MCF 10A (cell line): ENCODE results near the gene FNDC10. TPM values are rescaled to one million over a fixed set of nuclear protein-coding genes. Genes with fewer than 3 reads are reported as not detected.

Source experiments
- BruUV-seq: library from RNA; stranded (reverse); fragments of 400-500 nt; replicated peaks from 2 replicates; lab custom pipeline; 2021; lab: Mats Ljungman, UMichigan
- CTCF ChIA-PET: fragments of 300-600 bp; sonication (Branson Sonifier 250); formaldehyde crosslinking; extraction: SDS; loops from one replicate; lab custom pipeline; 2021; ENCODE audit warnings: antibody characterized with exemption, inconsistent platforms; lab: Yijun Ruan, JAX
- POLR2A ChIA-PET: fragments of 300-600, 350-650 bp; sonication (Branson Sonifier 250); formaldehyde crosslinking; extraction: SDS; loops from one replicate; lab custom pipeline; 2020; ENCODE audit warnings: antibody characterized with exemption, inconsistent platforms; lab: Yijun Ruan, JAX
- DNase-seq: peaks from one replicate; pipeline ENCODE4 v3.0.0-alpha.2; 2018; ENCODE audit not compliant: unreplicated experiment
- H3K27ac Mint-ChIP-seq: one replicate; pipeline ENCODE4 v1.8.0; 2022; ENCODE audit warnings: mild to moderate bottlenecking, low read depth, mixed read lengths; ENCODE audit not compliant: unreplicated experiment
- H3K27me3 Mint-ChIP-seq: one replicate; pipeline ENCODE4 v1.8.0; 2022; ENCODE audit warnings: mixed read lengths; ENCODE audit not compliant: insufficient read depth, unreplicated experiment
- H3K36me3 Mint-ChIP-seq: one replicate; pipeline ENCODE4 v1.8.0; 2022; ENCODE audit warnings: mild to moderate bottlenecking, moderate library complexity, mixed read lengths; ENCODE audit not compliant: insufficient read depth, unreplicated experiment
- H3K4me1 Mint-ChIP-seq: one replicate; pipeline ENCODE4 v1.8.0; 2022; ENCODE audit warnings: mixed read lengths; ENCODE audit not compliant: insufficient read depth, unreplicated experiment
- H3K4me3 Mint-ChIP-seq: one replicate; pipeline ENCODE4 v1.8.0; 2022; ENCODE audit warnings: mild to moderate bottlenecking, moderate library complexity, mixed read lengths; ENCODE audit not compliant: unreplicated experiment
- H3K9me3 Mint-ChIP-seq: one replicate; pipeline ENCODE4 v1.8.0; 2022; ENCODE audit warnings: mixed read lengths; ENCODE audit not compliant: unreplicated experiment
- intact Hi-C: fragments of 100-400 bp; cut with micrococcal nuclease; formaldehyde crosslinking; loops from 2 replicates; pipeline ENCODE4 v1.14.1; 2022
- total RNA-seq: library from RNA; stranded (reverse); gene quantifications from 2 replicates; pipeline ENCODE4 v1.2.3, GENCODE V29; 2022
- TF ChIP-seq, protein P1 (sequence below): fragments of 200-600 bp; IDR thresholded peaks from one replicate; pipeline ENCODE4 v1.8.0; 2022; ENCODE audit warnings: antibody characterized with exemption, mild to moderate bottlenecking; ENCODE audit not compliant: unreplicated experiment

FNDC10 gene
- total RNA-seq, 1 experiment from 2014 or later: 5.1 TPM

DNA sequence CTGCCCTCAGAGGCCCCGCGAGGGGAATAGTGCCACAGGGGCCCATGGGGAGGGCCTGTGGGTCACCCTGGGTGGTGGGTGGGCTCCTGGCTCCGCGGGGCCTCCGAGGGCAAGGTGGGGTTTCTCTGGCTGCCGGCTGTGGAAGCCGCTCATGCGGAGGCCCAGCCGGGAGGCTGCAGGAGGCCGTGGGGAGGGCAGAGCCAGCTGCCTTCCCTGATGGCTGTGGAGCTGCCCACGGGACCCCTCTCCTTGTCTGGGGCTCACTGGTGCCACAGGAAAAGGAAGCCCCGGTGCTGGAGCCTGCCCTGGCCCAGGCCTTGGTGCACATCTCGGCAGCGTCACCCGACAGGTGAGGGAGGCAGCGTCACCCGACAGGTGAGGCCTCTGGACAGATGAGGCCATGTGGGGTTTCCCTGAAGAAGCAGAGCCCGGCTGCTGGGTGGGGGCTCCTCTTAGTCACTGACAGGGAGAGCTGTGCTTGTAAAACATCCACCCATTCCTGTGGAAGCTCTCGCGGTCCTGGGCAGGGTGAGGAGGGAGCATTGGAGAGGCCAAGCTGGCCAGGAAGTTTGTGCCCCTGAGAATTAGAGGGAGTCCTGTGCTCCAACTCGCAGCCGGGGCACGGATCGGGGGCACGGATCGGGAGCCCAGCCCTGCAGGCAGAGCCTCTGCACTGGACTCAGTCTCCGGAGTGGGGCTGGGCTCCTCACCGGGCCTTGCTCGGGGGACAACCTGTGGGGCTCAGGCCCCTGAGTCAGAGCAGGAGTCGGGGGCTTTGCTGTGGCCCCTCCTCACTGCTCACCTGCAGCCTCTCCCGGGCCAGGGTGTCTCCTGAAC lies 21.5 kb upstream of the FNDC10 start:
- DNase-seq: no peak
- Mint-ChIP-seq H3K27me3 (no peaks in the 10 kb centered on the region), H3K4me1 (no peaks in the 10 kb centered on the region), H3K36me3 (peaks cover 7% of the 10 kb centered on the region), H3K9me3 (no peaks in the 10 kb centered on the region), H3K4me3 (no peak overlapping the region), H3K27ac (no peak overlapping the region)
- TF ChIP-seq, protein P1, sequence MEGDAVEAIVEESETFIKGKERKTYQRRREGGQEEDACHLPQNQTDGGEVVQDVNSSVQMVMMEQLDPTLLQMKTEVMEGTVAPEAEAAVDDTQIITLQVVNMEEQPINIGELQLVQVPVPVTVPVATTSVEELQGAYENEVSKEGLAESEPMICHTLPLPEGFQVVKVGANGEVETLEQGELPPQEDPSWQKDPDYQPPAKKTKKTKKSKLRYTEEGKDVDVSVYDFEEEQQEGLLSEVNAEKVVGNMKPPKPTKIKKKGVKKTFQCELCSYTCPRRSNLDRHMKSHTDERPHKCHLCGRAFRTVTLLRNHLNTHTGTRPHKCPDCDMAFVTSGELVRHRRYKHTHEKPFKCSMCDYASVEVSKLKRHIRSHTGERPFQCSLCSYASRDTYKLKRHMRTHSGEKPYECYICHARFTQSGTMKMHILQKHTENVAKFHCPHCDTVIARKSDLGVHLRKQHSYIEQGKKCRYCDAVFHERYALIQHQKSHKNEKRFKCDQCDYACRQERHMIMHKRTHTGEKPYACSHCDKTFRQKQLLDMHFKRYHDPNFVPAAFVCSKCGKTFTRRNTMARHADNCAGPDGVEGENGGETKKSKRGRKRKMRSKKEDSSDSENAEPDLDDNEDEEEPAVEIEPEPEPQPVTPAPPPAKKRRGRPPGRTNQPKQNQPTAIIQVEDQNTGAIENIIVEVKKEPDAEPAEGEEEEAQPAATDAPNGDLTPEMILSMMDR: no peak
- intact Hi-C loops: no loop called here
- ChIA-PET CTCF (no interaction called here), POLR2A (no interaction called here)
- BruUV-seq: no TSS peak

DNA sequence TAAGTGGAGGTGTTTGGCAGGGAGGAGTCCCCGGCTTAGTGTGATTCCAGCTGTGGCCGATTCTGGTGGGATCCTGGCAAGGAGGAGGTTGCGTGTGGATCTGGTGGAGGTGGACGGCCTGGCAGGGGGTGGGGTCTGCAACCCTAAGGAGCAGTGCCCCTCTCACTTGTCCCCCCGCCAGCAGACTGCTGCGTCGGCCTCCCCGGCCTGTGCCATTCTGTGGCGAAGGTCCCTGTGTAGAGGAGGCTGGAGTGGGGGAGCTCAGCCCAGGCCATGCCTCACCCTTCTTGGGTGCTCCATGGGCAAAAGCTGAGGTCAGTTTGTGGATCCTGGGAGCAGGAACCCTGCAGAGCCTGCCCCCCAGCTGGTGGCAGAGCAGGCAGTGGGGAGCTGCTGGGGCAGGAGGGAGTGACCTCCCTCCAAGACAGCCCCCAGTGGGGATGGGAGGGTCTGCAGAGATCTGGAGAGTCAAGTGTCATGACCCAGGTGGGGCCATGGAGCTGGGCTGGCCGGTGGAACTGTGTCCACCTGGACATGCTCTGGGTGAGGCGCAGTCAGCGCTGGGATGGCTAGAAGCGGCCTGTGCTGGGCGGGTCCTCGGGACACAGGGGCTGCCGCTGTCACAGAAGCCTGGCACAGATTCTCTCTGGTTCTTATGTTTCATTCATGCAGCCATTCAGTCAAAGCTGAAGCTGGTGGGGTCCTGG lies 20.7 kb upstream of the FNDC10 start:
- no peak for DNase-seq
- Mint-ChIP-seq H3K27me3 (no peaks in the 10 kb centered on the region), H3K4me1 (no peaks in the 10 kb centered on the region), H3K36me3 (peaks cover 7% of the 10 kb centered on the region), H3K9me3 (no peaks in the 10 kb centered on the region), H3K4me3 (no peak overlapping the region), H3K27ac (no peak overlapping the region)
- CTCF ChIA-PET: interaction anchor here (0.6 kb wide), 1 partner anchor 499 kb away, joined by 3 read pairs; no protein-coding TSS in a partner anchor
- intact Hi-C loops: no loop called here
- BruUV-seq: no TSS peak
- POLR2A ChIA-PET: no interaction called here
- TF ChIP-seq, protein P1: no peak

DNA sequence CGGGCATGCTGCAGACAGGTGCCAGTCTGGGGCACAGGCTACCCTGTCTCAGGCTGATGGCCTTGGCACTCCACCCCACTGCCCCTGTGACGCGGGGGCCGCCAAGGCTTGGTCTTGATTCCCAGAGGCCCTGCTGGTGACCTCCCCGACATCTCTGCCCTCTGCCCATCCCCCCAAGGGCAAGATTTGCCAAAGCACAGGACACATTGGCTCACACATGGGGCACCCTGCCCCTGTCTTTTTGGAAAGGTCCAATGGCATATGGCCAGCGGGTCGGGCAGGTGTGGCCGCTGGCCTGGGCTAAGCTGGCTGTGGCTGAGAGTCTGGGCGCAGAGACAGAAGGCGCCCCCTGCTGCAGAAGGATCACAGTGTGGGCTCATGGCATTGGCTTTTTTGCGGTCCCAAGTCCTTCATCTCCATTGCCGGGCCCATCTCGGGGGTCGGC lies 20.0 kb upstream of the FNDC10 start:
- Mint-ChIP-seq H3K27me3 (no peaks in the 10 kb centered on the region), H3K27ac (no peak overlapping the region), H3K36me3 (peaks cover 7% of the 10 kb centered on the region), H3K9me3 (no peaks in the 10 kb centered on the region), H3K4me3 (no peak overlapping the region), H3K4me1 (no peaks in the 10 kb centered on the region)
- CTCF ChIA-PET: interaction anchor here (0.6 kb wide), 1 partner anchor 498 kb away, joined by 3 read pairs; no protein-coding TSS in a partner anchor
- no TSS peak for BruUV-seq
- DNase-seq: no peak
- intact Hi-C loops: no loop called here
- POLR2A ChIA-PET: no interaction called here
- TF ChIP-seq, protein P1: no peak

DNA sequence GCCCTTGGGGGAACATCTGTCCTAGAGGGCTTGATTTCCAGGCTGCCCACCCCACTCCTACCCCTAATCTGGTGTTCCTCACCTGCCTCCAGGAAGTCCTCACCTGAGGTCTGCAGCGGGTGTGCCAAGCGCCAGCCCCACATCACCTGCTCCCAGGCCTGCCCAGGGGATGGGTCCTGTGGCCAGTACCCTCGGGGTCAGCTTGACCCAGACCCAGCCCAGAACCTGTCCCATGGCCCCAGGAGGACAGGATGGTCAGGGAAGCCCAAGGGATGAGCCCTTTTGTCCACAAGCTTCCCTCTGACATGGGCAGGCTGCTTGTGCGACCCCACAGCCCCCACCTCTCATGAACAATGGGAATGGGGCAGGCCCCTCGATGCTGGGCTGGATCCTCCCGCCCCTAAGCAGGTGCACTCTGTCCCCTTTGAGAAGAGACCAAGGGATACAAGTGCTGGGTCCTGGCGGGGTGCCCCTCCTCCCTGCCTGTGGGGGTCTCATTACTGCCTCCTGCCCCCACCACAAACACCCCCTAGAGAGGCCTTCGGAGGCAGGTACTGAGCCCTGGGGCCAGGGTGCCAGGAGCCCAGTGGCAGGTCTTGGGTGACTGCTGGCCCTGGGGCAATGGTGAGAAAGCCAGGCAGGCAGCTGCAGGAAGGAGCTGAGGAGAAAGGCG lies 18.6 kb upstream of the FNDC10 start:
- Mint-ChIP-seq H3K27me3 (no peaks in the 10 kb centered on the region), H3K27ac (no peak overlapping the region), H3K36me3 (peaks cover 7% of the 10 kb centered on the region), H3K4me3 (no peak overlapping the region), H3K4me1 (peaks cover 12% of the 10 kb centered on the region), H3K9me3 (no peaks in the 10 kb centered on the region)
- no peak for DNase-seq
- no TSS peak for BruUV-seq
- intact Hi-C loops: no loop called here
- ChIA-PET POLR2A (no interaction called here), CTCF (interaction anchor here (0.6 kb wide), 1 partner anchor 177 kb away, joined by 3 read pairs; no protein-coding TSS in a partner anchor)
- TF ChIP-seq, protein P1: no peak
